Activated naive CD8-positive, alpha-beta T cell treated with anti-CD3 and anti-CD28 coated beads, Interleukin-2, amount 50 U/mL, for 16 hours (primary cell): ENCODE results near the gene FOXP1.

Source experiments
- DNase-seq: peaks from one replicate; pipeline ENCODE4 v3.0.0-alpha.2; 2020; ENCODE audit warnings: low read depth, low spot score

The FOXP1 gene

DNA sequence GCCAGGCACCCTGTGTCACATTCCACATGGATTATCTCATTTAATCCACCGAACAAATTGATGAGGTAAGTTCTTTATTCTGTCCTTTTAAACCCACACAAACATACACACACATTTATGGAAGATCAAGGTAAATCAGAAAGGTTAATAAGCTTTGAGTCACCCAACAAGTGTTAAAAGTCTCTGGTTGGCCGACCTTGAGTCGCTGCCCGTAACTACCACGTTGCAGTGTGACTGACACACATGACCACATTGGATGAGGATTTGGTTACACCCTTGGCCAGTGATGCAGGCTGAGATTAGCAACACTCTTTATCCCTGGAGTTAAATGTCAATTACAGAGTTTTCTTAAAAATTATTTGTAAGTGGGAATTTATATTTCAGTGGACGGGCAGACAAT, 19.2 kb downstream of the FOXP1 start:
- no peak for DNase-seq

DNA sequence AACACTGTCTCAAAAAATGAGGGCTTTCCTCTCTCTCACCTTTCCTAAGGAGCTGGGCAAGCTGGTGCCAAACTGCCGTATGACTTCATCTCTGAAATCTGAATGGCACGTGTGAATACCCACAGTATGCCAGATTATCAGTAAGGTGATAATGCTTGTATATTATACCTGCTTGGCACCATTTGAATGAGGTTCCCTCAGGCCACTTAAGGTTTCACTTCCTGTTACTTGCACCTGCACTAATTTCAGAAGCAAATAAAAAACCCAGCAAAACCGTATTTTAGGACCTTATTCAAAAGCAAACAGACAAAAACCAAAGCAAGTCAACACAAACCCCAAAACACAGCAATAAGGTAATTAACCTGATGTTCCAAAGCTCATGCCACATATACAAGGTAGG, 19.7 kb downstream of the FOXP1 start:
- no peak for DNase-seq

DNA sequence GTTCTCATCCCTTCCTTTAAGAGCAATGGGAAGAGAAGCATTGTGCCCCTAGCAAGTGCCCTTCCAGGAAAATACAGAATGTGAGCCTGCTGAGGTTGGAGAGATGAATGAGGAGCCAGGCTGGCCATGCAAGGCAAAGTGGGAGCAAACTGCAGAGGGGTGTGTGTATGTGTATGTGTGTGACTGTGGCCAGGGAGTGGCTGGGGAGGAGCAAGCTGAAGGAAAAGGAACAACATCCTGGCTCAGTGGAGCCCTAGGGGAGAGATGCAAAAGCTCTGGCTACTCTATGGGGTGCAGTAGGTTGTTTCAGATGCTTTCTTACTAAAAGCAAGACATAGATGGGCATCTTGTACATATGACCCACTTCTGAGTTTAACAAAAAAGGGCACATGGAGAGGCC, 20.6 kb downstream of the FOXP1 start:
- no peak for DNase-seq

DNA sequence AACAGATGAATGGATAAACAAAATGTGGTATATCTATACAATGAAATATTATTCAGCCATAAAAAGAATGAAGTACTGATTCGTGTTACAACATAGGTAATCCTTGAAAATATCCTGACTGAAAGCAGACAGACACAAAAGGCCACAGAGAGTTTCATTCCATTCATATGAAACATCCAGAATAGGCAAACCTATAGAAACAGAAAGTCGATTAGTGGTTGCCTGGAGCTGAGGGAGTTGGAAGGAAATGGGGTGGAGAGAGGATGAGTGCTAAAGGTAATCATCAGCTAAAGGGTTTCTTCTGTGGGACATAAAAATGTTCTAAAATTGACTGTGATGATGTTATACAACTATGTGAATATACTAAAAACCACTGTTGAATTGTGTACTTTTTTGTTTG, 22.9 kb downstream of the FOXP1 start:
- no peak for DNase-seq

DNA sequence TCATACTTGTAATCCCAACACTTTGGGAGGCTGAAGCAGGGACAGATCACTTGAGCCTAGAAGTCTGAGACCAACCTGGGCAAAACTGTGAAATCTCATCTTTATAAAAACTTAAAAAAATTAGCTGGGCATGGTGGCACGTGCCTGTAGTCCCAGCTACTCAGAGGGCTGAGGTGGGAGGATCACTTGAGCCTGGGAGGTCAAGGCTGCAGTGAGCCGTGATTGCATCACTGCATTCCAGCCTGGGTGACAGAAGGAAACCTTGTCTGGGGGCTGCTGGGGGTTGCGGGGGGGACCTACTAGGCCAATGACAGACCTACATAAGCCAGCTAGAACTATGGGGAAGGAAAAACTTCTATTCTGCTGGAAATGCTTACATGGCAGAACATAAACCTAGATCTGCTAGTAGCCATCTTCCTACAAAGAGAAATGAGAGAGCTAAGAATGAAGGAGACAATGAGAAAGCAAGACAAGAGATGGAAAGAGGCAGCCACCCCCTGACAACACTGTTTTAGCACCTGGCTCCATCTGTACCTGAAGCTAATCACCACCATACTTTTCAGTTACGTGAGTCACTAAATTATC, 23.9 kb downstream of the FOXP1 start:
- no peak for DNase-seq

DNA sequence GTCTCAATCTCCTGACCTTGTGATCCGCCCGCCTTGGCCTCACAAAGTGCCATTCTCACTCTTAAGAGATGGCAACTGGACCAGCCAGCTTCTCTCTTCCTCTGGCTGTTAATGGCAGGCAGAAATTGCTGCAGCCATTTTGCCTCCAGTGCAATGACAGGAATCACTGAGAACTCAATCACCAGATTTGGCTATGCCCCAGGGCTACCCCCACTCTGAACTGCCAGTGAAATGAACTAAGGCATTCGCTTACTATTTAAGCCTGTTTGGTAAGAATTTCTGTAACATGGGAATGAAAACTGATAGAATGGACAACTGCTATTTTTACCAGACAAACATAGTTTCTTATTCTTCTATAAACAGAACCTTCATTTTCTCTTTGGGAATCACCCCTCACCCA, 24.5 kb downstream of the FOXP1 start:
- no peak for DNase-seq

DNA sequence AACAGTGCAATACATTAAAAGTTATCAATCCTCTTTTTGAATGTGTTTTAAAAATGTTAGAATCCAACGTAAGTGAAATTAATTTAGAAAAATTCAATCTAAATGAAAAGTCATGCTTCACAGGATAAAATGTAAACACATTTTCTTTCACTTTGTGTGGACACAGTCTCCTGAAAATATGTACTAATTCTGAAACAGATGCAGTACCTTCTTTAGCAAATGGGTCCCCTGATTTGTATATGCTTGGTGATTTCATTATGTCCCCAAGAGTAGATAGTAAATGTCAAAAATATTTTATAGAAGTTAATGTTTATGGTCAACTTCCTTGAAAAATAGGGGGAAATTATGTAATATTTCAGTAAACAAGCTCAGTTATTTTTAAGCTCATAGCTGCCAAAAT, 28.9 kb downstream of the FOXP1 start:
- no peak for DNase-seq

DNA sequence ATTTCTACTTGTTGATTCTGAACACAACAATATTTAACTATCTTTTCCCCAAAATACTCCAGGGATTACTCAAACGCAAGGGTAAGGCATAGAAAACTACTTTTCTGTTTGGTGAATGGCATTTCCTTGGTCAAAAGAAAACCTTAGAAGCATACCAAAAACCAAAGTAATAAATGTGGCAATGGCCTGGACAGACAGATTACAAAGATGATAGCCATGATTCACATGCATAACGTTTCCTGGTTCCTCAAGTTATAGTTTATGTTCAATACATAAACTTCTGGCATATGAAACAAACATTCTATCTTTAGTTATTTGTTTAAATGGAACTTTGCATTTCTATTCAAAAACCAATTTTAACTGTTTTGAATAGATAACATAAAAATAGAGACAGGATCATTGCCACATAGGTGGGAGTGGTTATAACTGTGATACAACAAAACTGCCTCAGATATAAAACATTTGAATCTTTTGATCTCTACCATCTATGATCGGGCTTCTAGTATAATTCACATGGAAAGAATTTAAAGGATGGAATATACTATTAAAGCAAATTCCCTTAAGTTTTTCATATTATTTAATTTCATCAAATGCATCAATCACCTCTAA, 32.1 kb downstream of the FOXP1 start:
- no peak for DNase-seq

DNA sequence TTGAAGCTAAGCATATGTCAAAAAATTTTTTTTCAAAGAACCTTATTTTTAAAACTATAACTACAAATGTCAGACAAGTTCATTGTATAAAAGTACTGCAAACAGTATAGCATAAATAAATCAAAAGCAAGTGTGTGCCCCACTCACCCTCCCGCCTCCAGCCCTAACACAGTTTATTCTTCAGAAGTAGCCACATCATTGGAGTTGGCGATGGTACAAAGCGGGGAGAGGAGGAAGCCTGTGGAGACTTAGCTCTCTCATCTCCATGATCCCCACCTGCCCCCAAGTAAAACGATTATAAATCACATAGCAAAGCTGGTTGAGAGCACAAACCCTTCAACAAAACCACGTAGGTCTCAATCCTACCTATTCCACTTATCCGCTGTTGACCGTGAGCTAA, 33.6 kb downstream of the FOXP1 start:
- DNase-seq = no peak

DNA sequence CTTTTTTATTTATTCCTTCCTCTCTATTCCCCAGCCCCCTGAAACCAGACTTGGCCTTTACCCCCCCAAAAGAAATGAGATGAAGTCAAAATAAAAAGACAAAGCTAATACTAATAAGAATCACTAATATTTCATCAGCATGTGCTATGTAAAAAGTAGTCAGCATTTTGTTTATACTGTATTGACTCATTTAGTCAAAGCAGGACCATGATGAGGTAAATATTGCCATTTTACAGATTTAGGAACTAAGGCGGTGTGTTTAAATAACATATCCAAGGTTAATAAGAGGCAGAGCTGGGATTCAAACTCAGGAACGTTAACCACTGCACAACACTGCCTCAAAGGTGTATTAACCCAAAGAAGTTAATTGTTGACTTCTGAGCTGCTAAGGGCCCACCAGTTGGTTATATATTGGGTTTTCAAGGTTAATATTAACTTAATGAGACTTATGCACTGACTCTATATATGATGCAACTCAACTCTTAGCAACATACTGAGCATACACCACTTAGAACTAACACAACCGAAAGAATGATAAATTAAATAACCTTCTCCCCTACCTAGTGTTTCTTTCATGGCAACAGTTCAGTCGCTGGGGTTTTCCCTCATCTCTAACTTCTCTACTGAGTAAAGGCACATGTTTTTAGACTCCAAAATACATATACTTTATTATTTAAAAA, 34.7 kb downstream of the FOXP1 start:
- DNase-seq = no peak

DNA sequence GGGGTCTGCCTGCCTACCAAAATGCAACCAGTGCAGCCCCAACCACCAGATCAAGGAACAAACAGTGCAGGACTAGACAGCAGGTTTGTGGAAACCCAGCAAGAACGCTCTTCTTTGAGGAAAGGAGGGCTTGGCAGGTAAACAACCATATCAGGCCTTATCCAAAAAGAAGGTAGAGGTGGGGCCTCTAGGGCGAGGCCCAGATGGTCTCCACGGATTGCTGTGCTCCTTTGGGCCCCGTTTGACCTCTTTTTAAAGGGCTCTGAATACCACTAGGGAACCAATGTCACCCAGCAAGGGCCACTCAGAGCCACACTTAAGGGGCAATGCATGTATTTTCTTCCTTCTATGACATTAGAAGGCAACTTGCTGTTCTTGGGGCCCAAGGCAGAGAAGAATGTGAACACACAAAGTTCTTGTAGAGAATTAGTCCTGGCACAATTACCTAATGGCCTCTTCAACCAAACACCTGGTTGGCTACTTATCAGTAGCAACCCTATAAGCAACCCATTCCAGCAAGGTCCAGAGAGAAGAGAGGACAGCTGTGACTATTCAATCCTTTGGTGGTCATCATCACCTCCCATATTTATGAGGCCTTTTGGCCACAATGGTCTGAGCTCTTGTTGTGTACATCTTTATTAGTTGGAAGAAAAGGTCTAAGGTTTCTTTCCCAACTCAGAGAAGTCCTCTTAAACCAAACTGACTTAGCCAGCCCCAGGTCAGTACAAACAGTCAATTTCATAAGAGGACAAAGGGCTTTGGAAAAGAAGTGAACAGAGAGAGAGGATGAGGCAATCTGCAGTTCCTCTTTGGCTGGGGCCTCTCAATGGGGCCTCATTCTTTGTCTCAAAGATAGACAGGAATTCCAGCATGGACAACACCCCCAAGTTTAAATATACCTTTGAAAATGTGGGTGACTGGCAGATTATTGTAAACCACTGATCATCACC, 36.0 kb downstream of the FOXP1 start:
- no peak for DNase-seq

DNA sequence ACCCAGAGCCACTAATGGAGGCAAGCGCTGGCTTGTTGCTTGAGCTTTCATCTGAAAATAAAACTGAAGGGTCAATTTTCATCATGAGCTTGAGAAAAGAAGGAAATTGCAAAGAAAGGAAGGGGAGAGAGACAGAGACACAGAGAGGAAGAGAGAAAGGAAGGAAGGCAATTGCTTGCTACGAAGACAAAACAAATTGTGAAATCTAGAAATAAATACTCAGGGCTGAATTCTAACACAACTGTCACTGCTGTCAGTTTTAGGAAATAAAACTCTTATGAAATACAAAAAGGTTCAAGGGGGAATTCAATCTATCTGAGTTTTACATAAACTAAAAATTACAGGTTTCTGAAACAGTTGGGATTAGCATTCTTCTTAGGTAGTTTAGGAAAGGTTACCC, 36.7 kb downstream of the FOXP1 start:
- DNase-seq = no peak

DNA sequence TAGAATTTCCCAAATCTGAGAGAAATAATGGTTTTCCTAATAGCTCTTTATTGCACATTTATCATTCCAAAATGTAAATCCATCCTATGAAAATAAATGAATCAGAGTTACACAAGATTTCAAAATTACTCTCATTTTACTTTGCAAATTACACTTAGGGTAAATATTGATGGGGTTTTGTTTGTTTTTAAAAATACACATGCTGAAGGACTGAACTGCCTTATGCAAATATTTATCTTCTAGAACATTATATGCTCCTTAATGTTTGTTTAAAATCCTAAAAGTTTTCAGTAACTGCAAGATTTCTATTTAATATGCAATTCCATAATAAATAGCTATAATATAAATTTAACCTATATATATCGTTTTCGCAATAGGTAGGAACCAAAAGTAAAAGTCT, 38.2 kb downstream of the FOXP1 start:
- DNase-seq = no peak

DNA sequence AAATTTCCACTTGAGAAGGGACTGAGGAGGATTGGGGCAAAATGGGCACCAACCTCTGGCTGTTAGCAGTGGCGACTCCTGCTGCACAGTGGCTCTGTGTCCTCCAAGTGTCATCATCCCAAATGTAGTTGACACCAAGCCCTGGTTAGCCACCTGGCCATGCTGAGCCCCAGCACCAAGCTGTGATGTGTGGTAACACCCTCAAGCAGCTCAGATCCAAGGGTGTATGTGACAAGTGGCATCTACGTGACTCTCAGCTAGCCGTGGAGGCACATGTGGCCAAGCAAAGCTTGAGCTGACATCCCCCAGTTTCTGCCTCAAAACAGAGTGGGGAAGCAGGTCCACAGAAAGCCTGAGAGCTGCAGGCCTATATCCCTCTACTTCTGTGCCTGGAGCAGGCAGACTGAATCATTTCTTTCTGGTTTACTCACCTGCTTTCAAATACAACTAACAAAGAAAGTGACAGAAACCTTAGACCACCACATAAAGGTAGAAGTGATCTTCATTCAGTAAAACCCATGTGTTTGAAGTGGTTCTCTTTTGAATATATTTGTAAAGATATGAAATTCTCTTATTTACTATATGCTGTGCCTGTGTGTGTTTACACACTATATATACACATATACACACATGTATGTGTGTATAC, 40.0 kb downstream of the FOXP1 start:
- DNase-seq = no peak

DNA sequence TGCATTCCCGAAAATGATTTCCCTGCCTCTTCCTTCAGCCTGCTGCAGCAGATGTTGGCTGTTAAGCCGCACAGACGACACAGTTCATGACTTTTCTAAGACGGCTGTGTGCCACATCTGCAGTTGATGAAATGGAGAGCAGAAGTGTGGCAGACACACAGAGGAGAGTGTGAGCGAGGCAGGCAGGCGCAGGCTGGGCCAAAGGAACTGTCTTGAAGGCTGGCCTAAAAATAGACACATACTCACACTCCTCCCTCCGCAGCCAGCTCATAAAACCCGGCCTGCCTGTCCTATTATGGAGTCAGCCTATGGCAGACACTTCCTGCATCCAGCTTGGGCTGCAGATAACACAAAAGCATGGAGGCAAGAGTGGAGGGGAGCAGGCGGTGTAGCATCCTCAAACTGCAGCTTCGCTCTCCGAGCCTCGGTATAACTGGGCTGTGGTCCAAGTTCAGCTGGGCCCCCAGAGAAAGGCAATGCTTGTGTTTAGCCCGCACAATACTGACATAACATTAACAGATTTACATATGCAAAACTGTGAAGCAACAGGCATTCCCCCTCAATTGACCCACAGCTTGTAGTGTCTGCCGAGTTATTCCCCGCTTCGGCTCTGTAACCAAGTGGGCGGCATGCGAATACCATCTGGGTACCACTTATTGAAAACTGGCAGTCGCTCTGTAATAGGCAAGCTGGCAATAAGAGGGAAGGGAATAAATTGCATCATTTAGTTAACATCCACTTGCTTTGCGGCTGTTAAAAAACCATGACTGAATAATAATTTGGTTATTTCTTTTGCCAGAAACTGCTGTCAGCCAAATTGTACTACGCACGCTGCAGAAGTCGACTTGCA, 40.8 kb downstream of the FOXP1 start:
- no peak for DNase-seq

DNA sequence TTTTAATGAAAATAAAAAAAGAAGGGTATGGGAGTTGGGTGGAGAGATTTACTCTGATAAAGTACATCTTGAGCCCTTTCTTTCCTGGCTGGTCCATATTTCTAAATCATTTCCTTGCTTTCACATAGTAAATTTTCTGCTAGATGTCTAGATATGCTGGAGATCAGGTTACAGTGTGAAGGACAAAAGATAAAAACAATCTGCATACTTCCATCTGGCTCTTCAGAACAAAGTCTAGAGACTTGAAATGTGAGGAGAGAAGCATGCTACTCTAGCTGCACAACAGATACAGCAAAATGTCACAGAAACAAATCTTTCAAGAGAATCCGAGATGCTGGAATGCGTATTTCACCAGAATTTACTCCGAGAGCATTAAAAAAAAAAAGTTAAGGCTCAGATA, 42.2 kb downstream of the FOXP1 start:
- DNase-seq = no peak

DNA sequence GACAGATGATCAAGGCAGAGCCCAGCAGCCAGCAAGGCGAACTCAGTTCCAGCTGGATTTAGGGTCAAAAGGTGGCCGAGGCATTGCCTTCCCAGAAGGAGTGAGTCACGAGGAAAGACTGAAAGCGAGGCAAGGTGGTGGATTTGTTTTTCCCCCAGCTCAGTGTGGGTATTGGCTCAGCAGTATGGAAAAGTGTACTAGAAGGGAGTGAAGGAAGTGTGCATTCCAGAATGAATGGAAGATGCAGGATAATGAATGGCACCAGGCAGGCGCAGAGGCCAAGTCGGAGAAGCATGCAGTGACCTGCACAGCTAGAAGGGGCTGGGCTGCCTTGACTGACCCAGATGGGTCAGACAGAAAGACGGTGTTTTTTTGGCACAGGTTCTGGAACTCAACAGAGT, 46.3 kb downstream of the FOXP1 start:
- DNase-seq = no peak

DNA sequence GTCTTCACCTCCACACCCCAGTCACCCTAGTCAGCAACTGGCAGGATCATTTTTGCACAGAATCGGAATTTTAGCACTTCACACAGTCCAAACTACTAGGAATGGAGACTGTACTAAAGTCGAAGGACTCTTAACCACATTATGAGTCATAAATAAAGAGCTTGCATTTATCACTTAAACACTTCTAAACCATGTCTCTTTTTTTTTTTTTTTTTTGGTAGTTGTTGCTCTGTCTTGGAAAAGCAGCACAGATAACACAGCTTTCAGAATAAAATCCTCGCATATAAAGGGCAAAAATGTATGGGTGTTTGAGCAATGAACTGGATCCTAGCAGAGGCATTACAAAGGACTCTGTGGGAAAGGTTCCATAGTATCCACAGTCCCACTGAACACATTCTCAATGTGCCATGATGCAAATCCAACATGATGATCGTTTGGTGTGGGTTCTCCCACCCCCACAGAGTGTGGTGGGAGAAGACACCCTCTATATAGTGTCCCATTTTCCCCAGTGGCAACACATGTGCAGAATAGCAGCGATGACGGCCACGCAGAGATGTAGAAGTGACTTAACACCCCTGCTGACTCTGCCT, 47.1 kb downstream of the FOXP1 start:
- DNase-seq = no peak

DNA sequence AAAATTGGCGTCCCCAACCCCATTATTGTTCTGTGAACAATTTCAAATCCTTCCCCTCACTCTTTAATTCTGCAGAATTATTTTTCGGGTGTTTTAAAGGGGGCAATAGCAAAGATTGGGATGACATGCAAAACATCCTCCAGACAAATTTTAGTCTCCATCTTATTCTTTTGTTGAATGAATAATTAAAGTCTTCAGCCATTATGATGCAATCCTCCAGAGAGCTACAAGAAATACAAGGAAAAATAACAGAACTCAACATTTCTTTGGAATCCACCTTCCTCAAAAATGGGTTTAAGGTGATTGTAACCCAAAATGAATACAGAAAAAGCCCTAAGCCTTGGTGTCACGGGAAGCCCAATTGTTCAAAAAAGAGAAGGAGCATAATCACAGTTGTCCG, 49.9 kb downstream of the FOXP1 start:
- DNase-seq = no peak

DNA sequence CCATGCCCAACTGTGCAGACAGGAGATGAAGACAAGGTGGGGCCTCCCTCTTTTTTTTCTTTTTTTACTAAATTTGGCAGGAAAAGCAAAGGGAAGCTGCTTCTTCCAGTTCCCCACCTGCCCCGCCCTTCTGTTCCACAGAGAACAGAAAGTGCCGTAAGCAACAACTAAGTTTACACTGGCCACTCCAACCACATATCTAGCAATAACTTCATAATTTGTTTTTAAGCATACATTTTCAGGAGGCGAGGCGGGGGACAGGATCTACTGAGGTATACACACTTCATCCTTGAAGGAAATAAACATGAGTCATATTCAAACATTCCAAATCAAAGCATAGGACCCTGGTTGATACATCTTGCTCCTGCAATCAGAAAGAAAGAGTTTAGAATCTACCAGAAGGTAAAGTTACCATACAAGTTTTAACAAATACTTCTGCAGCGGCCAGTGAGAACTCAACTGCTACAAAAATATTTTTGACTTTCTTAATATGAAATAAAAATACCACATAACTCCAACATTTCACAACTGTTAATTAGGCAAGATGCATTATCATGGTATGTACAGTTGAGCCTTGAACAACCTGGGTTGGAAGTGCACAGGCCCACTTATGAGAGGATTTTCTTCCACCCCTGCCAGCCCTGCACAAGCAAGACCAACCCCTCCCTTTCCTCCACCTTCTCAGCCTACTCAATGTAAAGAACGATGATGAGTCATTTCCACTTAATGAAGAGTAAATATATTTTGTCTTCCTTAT, 50.7 kb downstream of the FOXP1 start:
- DNase-seq = no peak
